ENCODE data around the gene PCNX3.
A peak's percentile ranks its signal among the peaks of the same experiment; 100 is the strongest.

Gene PCNX3

GRCh38 chr11:65572356-65573051, 43.1 kb upstream of the PCNX3 start, which contains the start of gene FAM89B:
Gene FAM89B, plus strand, starts transcription at chr11:65572538. Its CDS starts 132 bp downstream, at chr11:65572670.
- peak within 1 kb of the TSS; percentile 98 to 99 for H3K4me3 ChIP-seq (replicated peaks in 1 of 2; ENCODE audit: low read depth in 2 of 2, low read length in 2 of 2)
- peak; percentile 83 to 87 for DNase-seq (ENCODE audit: low read depth in 2 of 2)
- no peak for TF ChIP-seq CTCF (IDR thresholded peaks at IDR 0.05; ENCODE audit: low read depth, low read length)

DNA sequence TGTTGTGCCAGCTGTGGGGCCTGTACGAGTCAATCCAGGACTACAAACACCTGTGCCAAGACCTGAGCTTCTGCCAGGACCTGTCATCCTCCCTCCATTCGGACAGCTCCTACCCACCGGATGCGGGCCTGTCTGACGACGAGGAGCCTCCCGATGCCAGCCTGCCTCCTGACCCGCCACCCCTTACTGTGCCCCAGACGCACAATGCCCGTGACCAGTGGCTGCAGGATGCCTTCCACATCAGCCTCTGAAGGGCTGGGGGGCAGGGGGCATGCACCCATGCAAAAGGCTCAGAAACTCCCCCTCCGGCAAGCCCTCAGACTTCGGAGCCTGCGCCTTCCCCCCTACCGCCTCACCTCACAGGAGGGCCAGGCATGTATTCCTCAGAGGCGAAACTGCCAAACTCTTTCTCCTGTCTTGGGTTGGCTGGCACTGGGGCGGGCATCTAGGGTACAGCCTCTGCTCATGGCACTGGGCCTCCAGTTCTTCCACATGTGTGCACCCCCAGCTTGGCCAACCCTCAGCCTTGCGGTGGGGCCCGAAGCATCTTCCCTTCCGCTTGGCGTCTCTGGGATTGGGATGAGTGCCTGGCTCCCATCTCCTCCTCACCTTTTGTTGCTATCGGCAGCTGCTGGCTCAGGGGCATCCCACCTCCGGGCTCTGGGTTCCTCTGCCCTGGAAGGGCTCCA, 42.0 kb upstream of the PCNX3 start:
- TF ChIP-seq CTCF (IDR thresholded peaks at IDR 0.05; ENCODE audit: low read depth, low read length) = no peak
- no peak for DNase-seq (ENCODE audit: low read depth in 2 of 2)
- H3K4me3 ChIP-seq (replicated peaks in 1 of 2; ENCODE audit: low read depth in 2 of 2, low read length in 2 of 2) = peak overlapping the region; percentile 66 to 67

GRCh38 chr11:65574109-65574810, 41.3 kb upstream of the PCNX3 start:
- peak; percentile 95 to 98 for DNase-seq (ENCODE audit: low read depth in 2 of 2)
- peak overlapping the region; percentile 66 to 74 for H3K4me3 ChIP-seq (replicated peaks in 1 of 2; ENCODE audit: low read depth in 2 of 2, low read length in 2 of 2)
- TF ChIP-seq CTCF (IDR thresholded peaks at IDR 0.05; ENCODE audit: low read depth, low read length) = peak; percentile 59

DNA sequence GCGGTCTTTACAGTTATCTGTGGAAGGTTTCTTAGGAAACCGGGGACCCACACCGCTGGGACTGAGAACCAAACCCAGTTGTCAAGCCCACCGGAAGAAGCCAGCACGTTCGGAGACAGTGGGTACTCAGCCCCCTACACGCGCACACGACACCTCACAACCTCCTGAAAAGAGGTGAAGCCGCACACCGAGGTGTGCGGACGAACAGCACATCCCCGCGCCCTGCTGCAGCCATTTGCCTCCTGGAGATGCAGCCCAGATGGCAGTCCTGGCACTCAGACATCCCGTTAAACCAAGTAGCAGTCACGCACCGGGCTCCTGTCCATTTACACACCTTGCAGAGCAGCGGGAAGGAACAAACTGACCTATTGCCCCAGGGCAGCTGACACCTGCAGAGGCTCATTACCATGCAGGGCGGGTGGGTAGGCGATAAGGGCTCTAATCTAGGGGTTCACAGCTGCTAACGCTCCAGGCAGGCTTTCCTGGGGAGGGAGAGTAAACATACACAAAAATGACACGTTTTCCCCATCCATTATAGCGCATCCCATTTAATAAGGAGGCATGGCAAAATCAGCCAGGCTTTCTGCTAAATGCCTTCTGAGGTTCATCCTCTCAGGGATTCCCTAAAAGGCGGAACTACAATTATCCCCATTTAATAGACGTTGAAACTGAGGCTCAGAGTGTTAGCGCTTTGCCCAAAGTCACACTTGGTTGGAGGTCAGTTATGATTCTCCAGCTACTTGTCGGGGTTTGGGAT, 40.6 kb upstream of the PCNX3 start:
- TF ChIP-seq CTCF (IDR thresholded peaks at IDR 0.05; ENCODE audit: low read depth, low read length) = no peak
- peak in 1 of 2 donors; percentile 34 for DNase-seq (ENCODE audit: low read depth in 2 of 2)

GRCh38 chr11:65575568-65576231, 39.9 kb upstream of the PCNX3 start, which contains the start of gene EHBP1L1:
Gene EHBP1L1, plus strand, starts transcription at chr11:65576053. Its CDS starts 250 bp downstream, at chr11:65576303.
- TF ChIP-seq CTCF (IDR thresholded peaks at IDR 0.05; ENCODE audit: low read depth, low read length) = no peak
- peak; percentile 58 to 65 for DNase-seq (ENCODE audit: low read depth in 2 of 2)
- H3K4me3 ChIP-seq (replicated peaks in 1 of 2; ENCODE audit: low read depth in 2 of 2, low read length in 2 of 2) = peak within 1 kb of the TSS; percentile 56 to 74

More for the DNA sequence above, 40.6 kb upstream of the PCNX3 start:
- H3K4me3 ChIP-seq (replicated peaks in 1 of 2; ENCODE audit: low read depth in 2 of 2, low read length in 2 of 2) = peak overlapping the region; percentile 53 to 74
